ENCODE data around the gene ENTPD7. TPM values are rescaled to one million over a fixed set of nuclear protein-coding genes. Genes with fewer than 3 reads are reported as not detected.

Gene ENTPD7
- total RNA-seq, 2 experiments from 2014 or later: 1.2 to 1.4 TPM

DNA sequence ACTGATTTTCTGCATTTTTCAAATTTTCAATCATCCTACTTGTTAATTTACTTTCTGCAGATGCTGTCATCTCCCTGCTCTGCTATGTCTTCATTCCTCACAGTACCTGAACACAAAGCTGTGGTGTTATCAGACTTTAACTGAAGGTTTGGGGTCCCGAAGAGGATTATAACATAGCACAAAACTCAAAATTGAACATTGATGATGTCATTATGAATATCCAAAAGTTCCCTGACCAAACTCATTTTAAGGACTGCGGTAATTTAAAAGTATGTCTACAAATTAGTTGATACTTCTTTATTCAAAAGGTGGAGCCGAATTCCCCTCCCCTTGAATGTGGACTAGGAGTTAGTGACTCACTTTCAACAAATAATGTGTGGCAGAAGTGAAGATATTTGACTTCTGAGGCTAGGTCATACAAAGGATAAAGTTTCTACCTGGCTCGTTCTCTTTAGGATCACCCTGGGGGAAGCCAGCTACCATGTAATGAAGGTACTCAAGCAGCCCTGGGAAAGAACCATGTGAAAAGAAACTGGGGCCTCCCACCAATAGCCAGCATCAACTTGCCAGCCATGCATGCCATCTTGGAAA, 6.4 kb upstream of the ENTPD7 start:
- H3K27me3 Mint-ChIP-seq (ENCODE audit: low read depth): peaks cover 19% of the 10 kb centered on the region
- CTCF ChIA-PET: interaction anchor here (1.1 kb wide), 1 partner anchor 38 kb away, joined by 3 read pairs; no protein-coding TSS in a partner anchor
- H3K27ac Mint-ChIP-seq: no peak overlapping the region
- H3K4me1 Mint-ChIP-seq (ENCODE audit: low read depth): no peaks in the 10 kb centered on the region
- no peak overlapping the region for H3K4me3 Mint-ChIP-seq
- H3K36me3 Mint-ChIP-seq (ENCODE audit: low read depth): peaks cover 2% of the 10 kb centered on the region
- intact Hi-C loops (cut with micrococcal nuclease): no loop called here
- H3K9me3 Mint-ChIP-seq: no peaks in the 10 kb centered on the region
- no peak for DNase-seq

GRCh38 chr10:99654390-99655175, 4.7 kb upstream of the ENTPD7 start:
- Mint-ChIP-seq H3K4me3 (no peak overlapping the region), H3K36me3 (ENCODE audit: low read depth) (peaks cover 2% of the 10 kb centered on the region), H3K27me3 (ENCODE audit: low read depth) (peaks cover 19% of the 10 kb centered on the region), H3K4me1 (ENCODE audit: low read depth) (peaks cover 8% of the 10 kb centered on the region), H3K27ac (no peak overlapping the region), H3K9me3 (no peaks in the 10 kb centered on the region)
- intact Hi-C loops (cut with micrococcal nuclease): no loop called here
- DNase-seq: no peak
- CTCF ChIA-PET: no interaction called here

DNA sequence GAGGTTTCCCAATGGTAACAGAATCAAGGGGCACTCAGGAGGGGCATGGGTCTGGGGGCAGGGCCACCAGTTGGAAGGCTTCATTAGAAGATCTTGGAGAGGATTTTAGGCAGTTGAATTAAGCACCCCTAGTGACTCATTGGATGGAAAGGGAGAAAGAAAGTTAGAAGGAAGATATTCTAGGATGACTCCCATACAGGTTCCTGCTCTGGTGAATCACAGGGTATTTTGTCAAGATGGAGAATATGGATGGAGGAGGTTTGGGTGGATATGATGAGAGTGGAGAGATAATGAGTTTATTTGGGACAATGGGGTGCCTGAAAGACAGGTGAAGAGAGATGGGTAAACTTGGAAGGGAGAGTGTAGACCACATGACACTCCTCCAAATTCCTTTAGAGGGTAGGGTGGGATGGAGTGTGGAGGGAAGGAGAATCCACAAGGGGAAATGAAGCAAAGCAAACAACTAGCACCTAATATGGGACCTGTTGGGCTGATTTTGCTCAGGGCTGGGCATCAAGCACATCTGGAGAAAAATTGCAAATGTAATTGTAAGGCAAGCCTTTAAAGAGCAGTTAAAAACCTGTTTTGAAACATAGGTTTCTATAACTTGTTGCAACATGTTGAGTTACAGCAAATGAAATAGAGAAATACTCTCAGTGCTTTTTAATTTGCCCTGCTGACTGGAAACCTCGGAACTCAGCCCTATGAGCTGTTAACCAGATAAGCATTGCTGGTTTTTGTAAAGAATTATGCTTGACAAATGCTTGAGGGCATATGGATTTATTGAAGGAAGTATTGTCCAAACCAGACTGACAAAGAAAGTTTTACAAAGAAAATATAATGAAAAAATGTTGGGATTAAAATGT, 2.9 kb upstream of the ENTPD7 start:
- no peak overlapping the region for H3K4me3 Mint-ChIP-seq
- CTCF ChIA-PET: interaction anchor here (0.5 kb wide), 1 partner anchor 12 kb away, joined by 3 read pairs; no protein-coding TSS in a partner anchor
- intact Hi-C loops (cut with micrococcal nuclease): no loop called here
- H3K27me3 Mint-ChIP-seq (ENCODE audit: low read depth): peaks cover 17% of the 10 kb centered on the region
- no peaks in the 10 kb centered on the region for H3K9me3 Mint-ChIP-seq
- no peak for DNase-seq
- H3K36me3 Mint-ChIP-seq (ENCODE audit: low read depth): peaks cover 2% of the 10 kb centered on the region
- peaks cover 21% of the 10 kb centered on the region for H3K4me1 Mint-ChIP-seq (ENCODE audit: low read depth)
- H3K27ac Mint-ChIP-seq: no peak overlapping the region

DNA sequence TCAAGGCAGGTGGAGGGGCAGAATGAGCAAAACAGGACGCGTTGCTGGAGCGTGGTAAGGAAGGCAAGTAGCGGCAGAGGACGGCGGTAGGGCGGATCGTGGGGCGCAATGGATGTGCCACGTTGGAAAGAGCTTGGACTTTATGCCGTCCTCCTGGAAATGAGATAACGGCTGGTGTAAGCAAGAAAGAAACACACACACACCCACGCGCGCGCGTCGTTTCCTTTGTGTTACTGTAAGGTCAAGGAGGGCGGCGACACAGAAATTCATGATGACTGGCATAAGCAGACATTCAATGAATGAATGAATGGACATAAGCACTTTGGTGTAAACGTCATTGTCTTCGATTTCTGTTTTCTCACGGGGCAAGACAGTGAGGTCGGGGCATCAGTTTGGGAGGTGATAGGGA, 683 bp upstream of the ENTPD7 start:
- DNase-seq: peak; percentile 78
- CTCF ChIA-PET: interaction anchor here (0.9 to 2.4 kb wide), 5 partner anchors 37 to 101 kb away, joined by 3 to 9 read pairs (median 4); no protein-coding TSS in a partner anchor
- Mint-ChIP-seq H3K36me3 (ENCODE audit: low read depth) (peaks cover under 1% of the 10 kb centered on the region), H3K9me3 (no peaks in the 10 kb centered on the region), H3K27ac (peak overlapping the region; percentile 83), H3K4me3 (peak overlapping the region; percentile 95), H3K4me1 (ENCODE audit: low read depth) (peaks cover 21% of the 10 kb centered on the region), H3K27me3 (ENCODE audit: low read depth) (peaks cover 13% of the 10 kb centered on the region)
- intact Hi-C loops (cut with micrococcal nuclease): loop anchor here (1.0 kb wide), 4 partner anchors 38 to 571 kb away; partner anchors contain the start of genes CHUK, COX15, CUTC and GOT1

- CTCF ChIA-PET: interaction anchor here (0.6 to 2.4 kb wide), 7 partner anchors 11 to 1018 kb away, joined by 3 to 9 read pairs (median 4); no protein-coding TSS in a partner anchor
- no peak overlapping the region for H3K27ac Mint-ChIP-seq
- intact Hi-C loops (cut with micrococcal nuclease): loop anchor here (1.0 kb wide), 4 partner anchors 40 to 569 kb away; partner anchors contain the start of genes CHUK, COX15, CUTC and GOT1
- H3K36me3 Mint-ChIP-seq (ENCODE audit: low read depth): peaks cover 3% of the 10 kb centered on the region
- no peak for DNase-seq
- peaks cover 10% of the 10 kb centered on the region for H3K27me3 Mint-ChIP-seq (ENCODE audit: low read depth)
- peaks cover 21% of the 10 kb centered on the region for H3K4me1 Mint-ChIP-seq (ENCODE audit: low read depth)
- peak overlapping the region; percentile 95 for H3K4me3 Mint-ChIP-seq
- no peaks in the 10 kb centered on the region for H3K9me3 Mint-ChIP-seq
Measured at GRCh38 chr10:99659868-99660366, 608 bp downstream of the ENTPD7 start.

GRCh38 chr10:99660662-99661376, 1.5 kb downstream of the ENTPD7 start:
- no peak for DNase-seq
- H3K27me3 Mint-ChIP-seq (ENCODE audit: low read depth): peaks cover 10% of the 10 kb centered on the region
- CTCF ChIA-PET: no interaction called here
- H3K4me3 Mint-ChIP-seq: no peak overlapping the region
- intact Hi-C loops (cut with micrococcal nuclease): no loop called here
- H3K9me3 Mint-ChIP-seq: no peaks in the 10 kb centered on the region
- peaks cover 21% of the 10 kb centered on the region for H3K4me1 Mint-ChIP-seq (ENCODE audit: low read depth)
- peaks cover 3% of the 10 kb centered on the region for H3K36me3 Mint-ChIP-seq (ENCODE audit: low read depth)
- no peak overlapping the region for H3K27ac Mint-ChIP-seq

- no peaks in the 10 kb centered on the region for H3K9me3 Mint-ChIP-seq
- DNase-seq: no peak
- no peak overlapping the region for H3K27ac Mint-ChIP-seq
- intact Hi-C loops (cut with micrococcal nuclease): no loop called here
- H3K4me1 Mint-ChIP-seq (ENCODE audit: low read depth): peaks cover 21% of the 10 kb centered on the region
- no peak overlapping the region for H3K4me3 Mint-ChIP-seq
- CTCF ChIA-PET: no interaction called here
- peaks cover 3% of the 10 kb centered on the region for H3K36me3 Mint-ChIP-seq (ENCODE audit: low read depth)
- H3K27me3 Mint-ChIP-seq (ENCODE audit: low read depth): peaks cover 5% of the 10 kb centered on the region
Measured at GRCh38 chr10:99661377-99661763, 2.1 kb downstream of the ENTPD7 start.

DNA sequence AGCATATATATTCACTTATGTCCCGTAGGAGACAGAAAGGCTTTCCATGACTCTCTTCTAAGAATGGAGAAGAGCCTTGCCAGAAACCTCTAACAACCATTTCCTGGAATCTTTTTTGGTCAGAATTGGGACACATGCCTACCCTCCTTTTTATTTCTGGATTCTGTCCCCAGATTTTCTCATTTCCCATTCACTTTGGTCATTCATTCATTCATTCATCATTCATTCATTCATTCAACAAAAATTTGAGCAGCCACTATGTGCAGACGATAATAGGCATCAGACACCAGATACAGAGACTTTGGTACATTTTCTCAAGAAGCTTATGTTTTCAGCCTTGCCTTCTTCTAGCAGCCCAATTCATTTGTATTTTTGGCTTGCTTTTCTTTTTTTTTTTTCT, 6.0 kb downstream of the ENTPD7 start:
- Mint-ChIP-seq H3K4me3 (no peak overlapping the region), H3K27ac (no peak overlapping the region), H3K4me1 (ENCODE audit: low read depth) (peaks cover 6% of the 10 kb centered on the region), H3K36me3 (ENCODE audit: low read depth) (peaks cover 4% of the 10 kb centered on the region), H3K9me3 (no peaks in the 10 kb centered on the region), H3K27me3 (ENCODE audit: low read depth) (no peaks in the 10 kb centered on the region)
- CTCF ChIA-PET: no interaction called here
- DNase-seq: no peak
- intact Hi-C loops (cut with micrococcal nuclease): no loop called here

- Mint-ChIP-seq H3K27me3 (ENCODE audit: low read depth) (no peaks in the 10 kb centered on the region), H3K4me1 (ENCODE audit: low read depth) (no peaks in the 10 kb centered on the region), H3K9me3 (no peaks in the 10 kb centered on the region), H3K27ac (no peak overlapping the region), H3K4me3 (no peak overlapping the region), H3K36me3 (ENCODE audit: low read depth) (peaks cover 4% of the 10 kb centered on the region)
- DNase-seq: no peak
- CTCF ChIA-PET: interaction anchor here (0.6 to 0.9 kb wide), 2 partner anchors 12 to 54 kb away, joined by 3 read pairs; no protein-coding TSS in a partner anchor
- intact Hi-C loops (cut with micrococcal nuclease): no loop called here
Measured at GRCh38 chr10:99667108-99667751, 7.9 kb downstream of the ENTPD7 start.

GRCh38 chr10:99671386-99671785, 12.1 kb downstream of the ENTPD7 start:
- H3K4me3 Mint-ChIP-seq: no peak overlapping the region
- CTCF ChIA-PET: interaction anchor here (1.0 kb wide), 1 partner anchor 12 kb away, joined by 3 read pairs; the partner anchor contains the start of gene ENTPD7
- no peak for DNase-seq
- H3K27me3 Mint-ChIP-seq (ENCODE audit: low read depth): no peaks in the 10 kb centered on the region
- intact Hi-C loops (cut with micrococcal nuclease): no loop called here
- no peaks in the 10 kb centered on the region for H3K4me1 Mint-ChIP-seq (ENCODE audit: low read depth)
- H3K36me3 Mint-ChIP-seq (ENCODE audit: low read depth): peaks cover 3% of the 10 kb centered on the region
- no peak overlapping the region for H3K27ac Mint-ChIP-seq
- no peaks in the 10 kb centered on the region for H3K9me3 Mint-ChIP-seq

DNA sequence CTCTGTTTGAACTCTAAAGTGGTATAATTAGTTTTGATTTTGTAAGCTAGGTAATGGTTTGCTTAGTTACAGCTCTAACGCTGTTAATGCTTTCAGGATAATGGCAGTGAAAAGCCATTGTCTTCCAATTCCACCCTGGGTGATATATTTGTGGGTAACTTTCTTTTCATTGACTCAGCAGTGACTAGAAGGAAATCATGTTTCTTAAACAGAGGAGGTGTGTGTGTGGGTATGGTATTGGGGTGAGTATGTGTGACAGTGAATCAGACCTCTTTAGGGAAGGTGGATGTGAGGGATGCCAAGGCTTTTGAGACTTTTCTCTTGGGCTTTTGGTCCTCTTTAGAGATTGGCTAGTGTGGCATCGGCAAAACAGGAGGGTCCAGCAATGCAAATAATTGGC, 13.6 kb downstream of the ENTPD7 start:
- Mint-ChIP-seq H3K27ac (no peak overlapping the region), H3K4me3 (no peak overlapping the region), H3K36me3 (ENCODE audit: low read depth) (peaks cover 3% of the 10 kb centered on the region), H3K9me3 (no peaks in the 10 kb centered on the region), H3K27me3 (ENCODE audit: low read depth) (no peaks in the 10 kb centered on the region), H3K4me1 (ENCODE audit: low read depth) (no peaks in the 10 kb centered on the region)
- CTCF ChIA-PET: no interaction called here
- intact Hi-C loops (cut with micrococcal nuclease): no loop called here
- DNase-seq: no peak
